Hematopoietic multipotent progenitor cell treated with erythropoietin and hydrocortisone succinate and interleukin-3 and kit ligand, for 15 days (in vitro differentiated cells): ENCODE data around the gene CD4.

ENCODE experiments used
- DNase-seq: peaks from one replicate; pipeline ENCODE4 v3.0.0-alpha.2; 2015; ENCODE audit warnings: low spot score

The CD4 gene

GRCh38 chr12:6816598-6816997 is 27.3 kb downstream of the CD4 start:
- DNase-seq, result no peak

GRCh38 chr12:6817098-6817497 is 27.8 kb downstream of the CD4 start:
- DNase-seq, result no peak

DNA sequence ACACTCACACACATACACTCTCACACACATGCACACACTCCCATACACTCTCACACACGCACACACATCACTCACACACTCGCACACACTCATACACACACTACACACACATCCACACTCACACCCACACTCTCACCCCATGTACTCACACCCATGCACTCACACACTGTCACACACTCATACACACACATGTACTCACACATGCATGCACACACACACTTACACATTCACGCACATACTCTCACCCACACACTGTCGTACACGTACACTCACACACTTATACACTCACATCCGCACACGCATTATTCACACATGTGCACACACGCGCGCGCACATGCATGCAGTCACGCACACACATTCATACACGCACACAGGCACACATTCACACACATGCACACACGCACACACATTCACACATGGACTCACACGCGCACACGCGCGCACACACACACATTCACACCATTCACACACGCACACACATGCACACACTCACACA is 28.4 kb downstream of the CD4 start:
- no peak for DNase-seq

DNA sequence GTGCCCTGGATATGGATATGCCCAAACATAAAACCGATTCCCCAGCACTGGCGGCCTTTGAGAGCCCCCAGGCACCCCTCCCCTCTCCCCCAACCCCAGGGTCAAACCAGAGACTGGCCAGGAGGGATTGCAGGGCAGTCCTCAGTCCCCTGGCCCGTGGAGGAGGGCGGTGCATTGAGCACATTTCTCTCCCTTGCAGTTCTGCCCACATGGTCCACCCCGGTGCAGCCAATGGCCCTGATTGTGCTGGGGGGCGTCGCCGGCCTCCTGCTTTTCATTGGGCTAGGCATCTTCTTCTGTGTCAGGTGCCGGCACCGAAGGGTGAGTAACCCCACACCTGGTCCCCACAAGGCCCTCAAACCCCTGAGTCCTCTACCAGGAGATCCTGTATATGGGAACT is 28.9 kb downstream of the CD4 start:
- DNase-seq, result no peak

GRCh38 chr12:6818645-6819044 is 29.3 kb downstream of the CD4 start:
- no peak for DNase-seq

DNA sequence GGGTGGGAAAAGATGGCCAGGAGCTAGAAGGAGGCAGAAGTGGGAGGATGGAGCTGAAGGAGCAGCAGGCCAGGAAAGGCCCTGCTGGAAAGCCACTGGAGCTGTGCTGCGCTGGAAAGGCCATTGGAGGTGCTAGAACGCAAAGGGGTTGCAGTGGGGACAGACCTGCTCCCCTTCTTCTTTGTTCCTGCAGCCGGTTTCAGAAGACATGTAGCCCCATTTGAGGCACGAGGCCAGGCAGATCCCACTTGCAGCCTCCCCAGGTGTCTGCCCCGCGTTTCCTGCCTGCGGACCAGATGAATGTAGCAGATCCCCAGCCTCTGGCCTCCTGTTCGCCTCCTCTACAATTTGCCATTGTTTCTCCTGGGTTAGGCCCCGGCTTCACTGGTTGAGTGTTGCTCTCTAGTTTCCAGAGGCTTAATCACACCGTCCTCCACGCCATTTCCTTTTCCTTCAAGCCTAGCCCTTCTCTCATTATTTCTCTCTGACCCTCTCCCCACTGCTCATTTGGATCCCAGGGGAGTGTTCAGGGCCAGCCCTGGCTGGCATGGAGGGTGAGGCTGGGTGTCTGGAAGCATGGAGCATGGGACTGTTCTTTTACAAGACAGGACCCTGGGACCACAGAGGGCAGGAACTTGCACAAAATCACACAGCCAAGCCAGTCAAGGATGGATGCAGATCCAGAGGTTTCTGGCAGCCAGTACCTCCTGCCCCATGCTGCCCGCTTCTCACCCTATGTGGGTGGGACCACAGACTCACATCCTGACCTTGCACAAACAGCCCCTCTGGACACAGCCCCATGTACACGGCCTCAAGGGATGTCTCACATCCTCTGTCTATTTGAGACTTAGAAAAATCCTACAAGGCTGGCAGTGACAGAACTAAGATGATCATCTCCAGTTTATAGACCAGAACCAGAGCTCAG is 30.0 kb downstream of the CD4 start:
- no peak for DNase-seq

- DNase-seq, result no peak
Measured at GRCh38 chr12:6820166-6820565, 30.8 kb downstream of the CD4 start.

- no peak for DNase-seq
Measured at GRCh38 chr12:6821591-6822425, 32.5 kb downstream of the CD4 start, which contains the start of gene GPR162. Gene GPR162 (plus strand): TSS chr12:6821821. CDS start chr12:6823899, 2,078 bp downstream.

- DNase-seq, result no peak
Measured at GRCh38 chr12:6822426-6823135, 33.3 kb downstream of the CD4 start.

- no peak for DNase-seq
Measured at GRCh38 chr12:6823182-6824084, 34.1 kb downstream of the CD4 start.

DNA sequence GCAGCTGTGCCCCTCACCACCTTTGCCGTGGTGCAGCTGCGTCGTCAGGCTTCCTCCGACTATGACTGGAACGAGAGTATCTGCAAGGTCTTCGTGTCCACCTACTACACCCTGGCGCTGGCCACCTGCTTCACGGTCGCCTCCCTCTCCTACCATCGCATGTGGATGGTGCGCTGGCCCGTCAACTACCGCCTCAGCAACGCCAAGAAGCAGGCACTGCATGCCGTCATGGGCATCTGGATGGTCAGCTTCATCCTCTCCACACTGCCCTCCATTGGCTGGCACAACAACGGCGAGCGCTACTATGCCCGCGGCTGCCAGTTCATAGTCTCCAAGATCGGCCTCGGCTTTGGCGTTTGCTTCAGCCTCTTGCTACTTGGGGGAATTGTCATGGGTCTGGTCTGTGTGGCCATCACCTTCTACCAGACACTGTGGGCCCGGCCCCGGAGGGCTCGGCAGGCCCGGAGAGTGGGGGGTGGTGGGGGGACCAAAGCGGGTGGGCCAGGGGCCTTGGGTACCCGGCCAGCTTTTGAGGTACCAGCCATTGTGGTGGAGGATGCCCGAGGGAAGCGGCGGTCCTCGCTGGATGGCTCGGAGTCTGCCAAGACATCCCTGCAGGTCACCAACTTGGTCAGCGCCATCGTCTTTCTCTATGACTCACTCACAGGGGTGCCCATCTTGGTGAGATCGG is 34.9 kb downstream of the CD4 start:
- DNase-seq, result no peak

- DNase-seq, result no peak
Measured at GRCh38 chr12:6824901-6825381, 35.6 kb downstream of the CD4 start.

DNA sequence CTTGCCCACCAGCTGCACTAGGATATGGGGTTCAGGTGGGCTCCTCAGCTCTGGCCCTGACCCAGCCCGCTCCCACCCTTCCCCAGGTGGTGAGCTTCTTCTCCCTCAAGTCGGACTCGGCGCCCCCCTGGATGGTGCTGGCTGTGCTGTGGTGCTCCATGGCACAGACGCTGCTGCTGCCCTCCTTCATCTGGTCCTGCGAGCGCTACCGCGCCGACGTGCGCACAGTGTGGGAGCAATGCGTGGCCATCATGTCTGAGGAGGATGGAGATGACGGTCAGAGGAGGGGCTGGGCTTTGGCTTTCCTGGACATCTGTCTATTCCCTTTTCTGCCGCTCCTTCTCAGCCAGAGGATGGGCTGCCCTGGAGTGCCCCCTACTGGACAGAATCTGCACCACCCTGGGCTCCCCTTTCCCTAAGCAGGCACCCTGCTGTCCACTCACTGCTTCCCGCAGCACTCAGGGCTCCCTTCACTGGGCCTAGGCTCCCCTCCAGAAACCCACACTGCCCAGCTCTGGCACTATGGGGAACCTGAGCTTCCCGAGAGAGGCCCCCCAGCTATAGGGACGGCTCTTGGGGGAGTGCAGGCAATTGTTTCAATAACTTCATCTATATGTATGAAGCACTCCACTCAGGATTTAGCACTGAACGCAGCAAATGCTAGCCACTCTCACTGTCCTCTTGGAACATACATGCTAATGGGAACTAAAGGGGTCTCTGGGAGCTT is 36.2 kb downstream of the CD4 start:
- DNase-seq, result peak; percentile 76

DNA sequence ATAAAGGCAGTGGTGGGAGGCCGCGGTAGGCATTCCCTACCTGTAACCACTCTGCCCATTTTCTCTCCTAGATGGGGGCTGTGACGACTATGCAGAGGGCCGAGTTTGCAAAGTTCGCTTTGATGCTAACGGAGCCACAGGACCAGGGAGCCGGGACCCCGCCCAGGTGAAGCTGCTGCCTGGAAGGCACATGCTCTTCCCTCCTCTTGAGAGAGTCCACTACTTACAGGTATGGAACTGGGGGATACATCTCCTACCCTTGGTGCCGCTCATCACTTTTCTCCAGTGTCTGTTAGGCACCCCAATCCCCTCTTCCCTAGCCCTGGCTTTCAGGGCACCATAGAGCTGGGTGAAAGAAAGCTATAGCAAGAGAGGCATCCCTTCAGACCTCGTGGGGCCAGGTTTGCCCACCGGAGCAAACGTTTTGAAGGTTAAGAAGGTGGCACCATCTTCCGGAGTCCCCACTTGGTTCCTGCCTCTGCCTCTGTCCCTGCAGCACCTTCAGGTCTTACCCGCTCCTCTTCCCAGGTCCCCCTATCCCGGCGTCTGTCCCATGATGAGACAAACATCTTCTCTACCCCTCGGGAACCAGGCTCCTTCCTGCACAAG is 36.9 kb downstream of the CD4 start:
- DNase-seq, result no peak

DNA sequence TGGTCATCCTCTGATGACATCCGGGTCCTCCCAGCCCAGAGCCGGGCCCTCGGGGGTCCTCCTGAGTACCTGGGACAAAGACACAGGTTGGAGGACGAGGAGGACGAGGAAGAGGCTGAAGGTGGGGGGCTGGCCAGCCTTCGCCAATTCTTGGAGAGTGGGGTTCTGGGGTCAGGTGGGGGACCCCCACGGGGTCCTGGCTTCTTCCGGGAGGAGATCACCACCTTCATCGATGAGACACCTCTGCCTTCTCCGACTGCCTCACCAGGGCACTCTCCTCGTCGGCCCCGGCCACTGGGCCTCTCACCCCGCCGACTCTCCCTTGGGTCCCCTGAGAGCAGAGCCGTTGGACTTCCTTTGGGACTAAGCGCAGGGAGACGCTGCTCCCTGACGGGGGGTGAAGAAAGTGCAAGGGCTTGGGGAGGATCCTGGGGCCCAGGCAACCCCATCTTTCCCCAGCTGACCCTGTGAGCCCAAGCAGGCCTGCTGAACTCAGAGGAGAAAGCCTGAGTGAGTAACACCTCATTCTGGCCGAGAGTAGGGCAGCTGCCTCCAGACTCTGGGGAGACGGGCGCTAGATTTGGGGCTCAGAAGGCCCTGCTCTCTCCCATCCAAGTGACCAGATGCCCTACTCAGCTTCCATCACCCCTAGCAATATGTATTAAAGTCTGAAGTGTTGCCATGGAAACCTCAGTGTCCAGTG is 37.6 kb downstream of the CD4 start:
- no peak for DNase-seq

GRCh38 chr12:6827437-6827911 is 38.1 kb downstream of the CD4 start:
- DNase-seq, result no peak

DNA sequence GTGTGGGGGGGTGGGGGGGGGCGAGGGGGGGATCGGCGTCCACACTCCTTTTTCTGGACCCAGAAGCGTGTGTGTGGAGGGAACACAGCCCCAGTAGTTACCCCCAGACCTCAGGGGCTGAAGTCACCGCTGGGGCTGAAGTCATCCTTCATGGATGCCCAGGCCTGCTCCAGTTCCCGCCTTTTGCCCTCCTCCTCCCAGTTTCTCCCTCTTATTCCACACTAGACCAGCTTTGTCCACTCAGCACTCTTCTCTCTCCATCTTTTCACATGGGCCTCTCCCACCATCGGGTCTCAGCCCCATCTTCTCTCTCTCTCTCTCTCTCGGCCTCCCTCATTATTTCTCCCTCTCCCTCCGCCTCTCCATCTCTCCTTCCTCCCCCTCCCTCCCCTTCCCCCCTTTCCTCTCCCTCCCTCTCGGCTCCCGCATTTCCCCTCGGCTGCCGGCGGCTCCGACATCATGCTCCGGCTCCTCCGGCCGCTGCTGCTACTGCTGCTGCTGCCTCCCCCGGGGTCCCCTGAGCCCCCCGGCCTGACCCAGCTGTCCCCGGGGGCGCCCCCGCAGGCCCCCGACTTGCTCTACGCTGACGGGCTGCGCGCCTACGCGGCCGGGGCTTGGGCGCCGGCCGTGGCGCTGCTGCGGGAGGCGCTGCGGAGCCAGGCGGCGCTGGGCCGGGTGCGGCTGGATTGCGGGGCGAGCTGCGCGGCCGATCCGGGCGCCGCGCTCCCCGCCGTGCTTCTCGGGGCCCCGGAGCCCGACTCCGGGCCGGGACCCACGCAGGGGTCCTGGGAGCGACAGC is 38.9 kb downstream of the CD4 start, which contains the start of gene P3H3:
TSS of gene P3H3 (plus strand) at position 426 of the 799 bp plus-strand sequence. CDS start at position 460, 34 bp downstream.
- no peak for DNase-seq
